OCI-LY3 (cell line): ENCODE data around the gene CASK.

Experiments used
- CTCF ChIP-seq: fragments of 200-600, 300-600 bp; sonication (generic); IDR thresholded peaks from 2 replicates; pipeline ENCODE4 v1.5.1; 2014; ENCODE audit warnings: antibody characterized with exemption, low read length, low read depth
- EZH2phosphoT487 ChIP-seq: fragments of 200-600 bp; shearing (Covaris generic); IDR thresholded peaks from 2 replicates; pipeline ENCODE4 v1.6.1; 2018; ENCODE audit warnings: antibody characterized with exemption, mixed run types, low read depth

- TF ChIP-seq CTCF (no peak), EZH2phosphoT487 (no peak)
These were observed 9.9 kb downstream of the CASK start for GRCh38 chrX:41913476-41913875.
